T1000 (cell line): ENCODE data around the gene CDH15.
A peak's percentile ranks its signal among the peaks of the same experiment; 100 is the strongest.

Experiments
- DNase-seq: peaks from one replicate; lab custom pipeline; 2025; ENCODE audit warnings: mixed read lengths; lab: John Stamatoyannopoulos, UW

Gene CDH15

DNA sequence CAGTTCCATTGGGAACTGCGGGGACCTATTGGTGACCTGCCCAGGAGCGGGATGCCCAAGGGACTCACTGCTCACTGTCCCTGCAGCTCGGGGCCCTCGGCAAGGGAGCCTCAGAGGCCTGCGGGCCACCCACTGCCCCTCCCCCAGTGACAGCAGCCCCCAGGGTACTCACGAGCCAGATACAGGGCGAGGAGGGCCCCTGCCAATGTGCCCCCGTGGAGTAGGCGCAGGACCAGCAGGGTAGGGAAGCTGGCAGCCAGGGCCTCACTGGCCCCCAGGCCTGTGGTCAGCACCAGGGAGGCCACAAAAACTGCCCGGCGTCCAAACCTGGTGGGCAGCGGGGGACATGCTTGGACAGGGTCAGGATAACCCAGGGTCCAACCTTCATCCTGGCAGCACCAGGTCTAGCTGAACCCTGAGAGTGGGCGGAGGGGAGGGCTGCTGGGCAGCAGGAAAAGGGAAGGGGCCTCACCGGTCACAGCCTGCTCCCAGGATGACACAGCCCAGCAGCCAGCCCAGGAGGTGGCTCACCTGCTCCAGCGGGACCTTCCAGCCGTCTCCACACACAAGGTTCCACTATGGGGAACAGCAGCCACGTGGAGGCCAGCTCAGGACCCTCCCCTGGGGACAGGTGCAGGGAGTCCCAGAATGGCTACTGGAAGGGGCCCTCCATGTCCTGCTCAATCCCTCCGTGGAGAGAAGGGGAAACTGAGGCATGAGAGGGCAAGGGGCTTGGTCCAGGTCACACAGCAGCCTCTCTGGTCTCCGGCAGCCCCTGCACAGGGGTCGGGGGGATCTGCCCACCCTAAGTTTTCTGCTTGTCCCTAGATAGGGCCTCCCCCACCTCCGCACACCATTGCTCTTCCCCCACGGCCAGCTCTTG is 27.9 kb downstream of the CDH15 start:
- DNase-seq: no peak

DNA sequence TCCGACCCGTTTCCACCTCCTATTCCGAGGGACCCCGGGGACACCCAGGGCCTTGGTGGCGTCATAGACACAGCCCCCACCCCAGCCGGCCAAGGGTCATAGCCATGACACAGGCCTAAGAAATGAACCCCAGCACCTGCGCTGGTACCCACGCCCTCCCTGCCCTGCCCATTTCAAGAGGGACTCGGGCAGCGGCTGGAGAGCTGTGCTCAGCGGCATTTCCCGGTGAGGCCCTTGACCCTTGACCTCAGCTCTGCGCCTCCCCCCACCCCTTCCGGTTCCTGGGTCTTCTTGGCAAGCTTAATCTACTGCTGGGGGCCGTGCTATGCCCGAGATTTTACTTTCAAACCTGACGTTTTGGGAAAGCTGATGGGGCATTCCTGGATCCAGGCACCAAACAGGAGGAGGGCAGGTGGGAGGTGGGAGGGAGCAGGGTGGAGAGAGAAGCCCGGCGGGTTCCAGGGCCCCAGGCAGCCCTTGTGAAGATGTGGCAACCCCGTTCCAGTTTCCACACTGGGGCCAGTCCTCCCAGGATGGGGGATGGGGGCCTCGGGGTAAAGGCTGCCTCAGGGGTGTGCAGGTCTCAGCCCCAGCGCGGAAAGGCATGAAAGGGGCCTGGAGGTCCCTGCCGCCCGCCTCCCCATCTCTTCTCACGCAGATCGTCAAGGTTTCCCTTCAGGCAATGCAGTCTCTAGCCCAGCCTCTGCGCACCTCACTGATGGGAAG is 28.7 kb downstream of the CDH15 start, which contains the start of gene SLC22A31:
Gene SLC22A31, minus strand, starts transcription at position 414 of the 726 bp plus-strand sequence. Its CDS starts 36 bp downstream, at position 378.
- no peak for DNase-seq

DNA sequence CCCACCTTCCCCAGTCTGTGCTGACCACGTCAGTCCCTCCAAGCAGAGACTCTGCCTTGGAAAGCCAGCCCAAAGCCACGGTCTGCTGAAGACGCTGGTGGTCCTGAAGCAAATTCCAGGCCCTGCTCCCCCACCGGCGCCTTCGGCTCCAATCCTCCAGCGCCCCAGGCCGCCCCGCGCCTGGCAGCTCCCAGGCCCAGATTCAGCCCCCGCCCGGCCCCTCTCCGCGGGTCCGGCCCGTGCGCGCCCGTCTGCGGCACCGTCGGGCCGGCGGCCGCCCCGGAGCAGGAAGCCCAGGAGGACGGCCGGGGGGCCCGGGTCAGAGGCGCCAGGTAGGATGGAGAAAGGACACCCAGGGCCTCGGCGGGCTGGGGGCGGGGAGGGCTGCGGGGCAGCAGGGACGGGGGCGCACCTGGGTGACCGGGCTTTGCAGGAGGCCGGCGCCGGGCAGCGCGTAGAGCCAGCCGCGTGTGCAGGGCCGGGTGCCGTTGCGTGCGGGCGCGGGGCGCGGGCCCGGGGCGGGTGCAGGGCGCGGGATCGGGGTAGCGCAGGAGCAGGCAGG is 29.4 kb downstream of the CDH15 start:
- DNase-seq: no peak

GRCh38 chr16:89201439-89202377 is 30.2 kb downstream of the CDH15 start:
- DNase-seq: peak; percentile 80

- DNase-seq: no peak
Measured at GRCh38 chr16:89202422-89203215, 31.1 kb downstream of the CDH15 start.

DNA sequence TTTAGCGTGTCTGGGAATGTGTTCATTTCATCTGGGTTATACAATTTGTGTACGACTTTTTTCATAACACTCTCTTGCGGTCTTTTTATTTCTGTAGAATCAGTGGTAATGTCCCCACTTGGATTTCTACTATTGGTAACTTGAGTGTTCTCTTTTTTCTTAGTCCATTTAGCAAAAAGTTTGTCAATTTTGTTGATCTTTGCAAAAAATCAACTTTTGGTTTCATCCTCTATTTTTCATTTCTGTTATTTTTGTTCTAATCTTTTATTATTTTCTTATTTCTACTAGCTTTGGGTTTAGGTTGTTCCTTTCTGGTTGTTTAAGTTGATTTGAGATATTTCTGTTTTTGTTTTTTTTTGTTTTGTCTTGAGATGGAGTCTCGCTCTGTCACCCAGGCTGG is 36.4 kb downstream of the CDH15 start:
- no peak for DNase-seq

- DNase-seq: no peak
Measured at GRCh38 chr16:89209522-89210044, 38.0 kb downstream of the CDH15 start.

DNA sequence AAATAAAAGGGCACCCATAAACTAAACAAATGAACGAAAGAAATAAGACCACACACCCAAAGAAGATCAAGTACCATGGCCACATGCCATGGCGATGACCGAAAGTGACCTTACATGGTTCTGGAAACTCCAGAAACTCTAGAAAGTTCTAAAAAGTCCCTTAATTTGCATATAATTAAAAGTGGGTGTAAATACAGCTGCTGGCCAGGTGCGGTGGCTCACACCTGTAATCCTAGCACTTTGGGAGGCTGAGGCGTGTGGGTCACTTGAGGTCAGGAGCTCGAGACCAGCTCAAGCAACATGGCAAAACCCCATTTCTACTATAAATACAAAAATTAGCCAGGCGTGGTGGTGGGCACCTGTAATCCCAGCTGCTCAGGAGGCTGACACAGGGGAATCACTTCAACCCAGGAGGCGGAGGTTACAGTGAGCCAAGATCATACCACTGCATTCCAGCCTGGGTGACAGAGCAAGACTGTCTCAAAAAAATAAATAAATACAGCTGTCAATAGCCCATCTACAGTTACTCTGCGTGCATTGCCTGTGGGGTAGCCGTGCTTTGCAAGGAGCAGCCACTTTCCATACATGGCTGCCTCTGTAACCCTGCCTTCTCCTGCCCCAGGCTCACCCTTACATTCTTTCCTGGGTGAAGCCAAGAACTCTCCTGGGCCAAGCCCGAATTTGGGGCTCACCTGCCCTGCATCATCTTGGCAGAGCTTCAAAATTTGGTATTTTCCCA is 38.8 kb downstream of the CDH15 start:
- no peak for DNase-seq

DNA sequence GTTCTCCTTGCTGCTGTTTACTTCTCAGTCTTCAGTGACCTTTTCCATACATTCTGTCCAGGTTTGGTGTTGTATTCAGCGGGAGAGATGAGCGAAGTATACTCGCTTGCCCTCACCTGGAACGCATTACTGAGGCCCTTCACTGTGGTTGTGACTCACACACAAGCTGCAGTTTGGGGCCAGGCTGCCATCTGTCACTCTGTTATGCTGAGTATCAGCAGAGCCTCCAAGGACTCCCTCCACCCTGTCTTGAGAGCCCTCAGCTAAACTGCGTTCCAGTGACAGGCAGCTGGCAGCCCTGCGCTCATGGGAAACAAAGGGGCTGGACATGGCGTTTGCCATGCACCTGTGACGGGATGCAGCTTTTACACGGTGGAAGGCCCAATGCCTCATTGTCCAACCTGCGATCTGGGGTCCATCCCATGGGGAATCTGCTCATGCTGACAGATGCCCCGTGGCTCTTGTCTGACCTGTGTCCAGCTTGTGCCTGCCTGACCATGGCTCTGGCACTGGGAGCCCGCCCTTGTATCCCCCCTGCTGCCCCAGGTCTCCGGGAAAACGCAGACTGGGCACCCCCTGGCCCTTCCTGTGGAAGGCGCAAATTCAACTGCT is 39.5 kb downstream of the CDH15 start:
- no peak for DNase-seq

DNA sequence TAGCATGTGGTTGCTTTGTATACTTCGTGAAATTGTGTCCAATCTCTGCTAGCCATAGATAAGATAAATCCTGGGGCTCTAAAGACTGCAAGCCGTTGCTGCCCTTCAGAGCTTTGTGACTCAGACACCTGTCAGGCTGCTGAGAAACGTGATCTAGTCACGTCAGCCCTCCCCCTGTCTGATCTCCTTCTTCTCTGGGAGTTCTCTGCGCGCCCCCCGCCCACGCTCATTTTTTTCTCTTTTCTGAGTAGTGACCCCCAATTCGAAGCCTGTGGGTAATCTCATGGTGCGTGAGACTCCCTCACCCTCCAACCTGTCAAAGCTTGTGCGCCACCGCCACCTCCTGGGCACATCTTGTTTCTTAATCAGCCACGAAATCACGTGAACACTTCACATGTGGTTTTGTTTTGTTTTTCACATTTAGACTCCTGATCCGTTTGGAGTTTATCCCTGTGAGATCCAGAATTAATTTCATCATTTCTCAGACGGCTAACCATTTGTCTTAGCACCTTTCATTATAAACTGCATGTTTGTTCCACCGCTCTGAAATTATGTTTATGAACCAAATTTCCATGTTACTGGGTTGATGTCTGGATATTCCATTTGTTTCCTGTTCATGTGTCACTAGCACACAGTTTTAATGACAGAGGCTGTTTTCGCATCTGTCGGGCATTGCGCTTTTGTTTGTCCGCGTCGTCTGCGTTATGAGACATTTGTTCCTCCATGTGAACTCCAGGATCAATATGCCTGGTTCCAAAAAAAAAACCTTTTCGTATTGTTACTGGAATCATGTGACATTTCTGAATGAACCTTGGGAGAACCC is 45.0 kb downstream of the CDH15 start:
- no peak for DNase-seq

DNA sequence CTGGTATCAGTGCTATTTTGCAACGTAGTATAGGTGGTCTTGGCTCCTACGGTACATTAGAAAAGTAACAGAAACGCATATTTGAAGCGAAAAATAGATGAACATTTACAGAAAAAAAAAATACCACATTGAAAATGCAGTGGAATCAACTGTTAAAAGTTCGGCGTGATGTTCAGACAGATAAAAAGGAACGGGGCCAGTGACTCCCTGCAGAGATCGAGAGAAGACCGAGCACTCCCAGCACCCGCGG is 45.5 kb downstream of the CDH15 start:
- no peak for DNase-seq

DNA sequence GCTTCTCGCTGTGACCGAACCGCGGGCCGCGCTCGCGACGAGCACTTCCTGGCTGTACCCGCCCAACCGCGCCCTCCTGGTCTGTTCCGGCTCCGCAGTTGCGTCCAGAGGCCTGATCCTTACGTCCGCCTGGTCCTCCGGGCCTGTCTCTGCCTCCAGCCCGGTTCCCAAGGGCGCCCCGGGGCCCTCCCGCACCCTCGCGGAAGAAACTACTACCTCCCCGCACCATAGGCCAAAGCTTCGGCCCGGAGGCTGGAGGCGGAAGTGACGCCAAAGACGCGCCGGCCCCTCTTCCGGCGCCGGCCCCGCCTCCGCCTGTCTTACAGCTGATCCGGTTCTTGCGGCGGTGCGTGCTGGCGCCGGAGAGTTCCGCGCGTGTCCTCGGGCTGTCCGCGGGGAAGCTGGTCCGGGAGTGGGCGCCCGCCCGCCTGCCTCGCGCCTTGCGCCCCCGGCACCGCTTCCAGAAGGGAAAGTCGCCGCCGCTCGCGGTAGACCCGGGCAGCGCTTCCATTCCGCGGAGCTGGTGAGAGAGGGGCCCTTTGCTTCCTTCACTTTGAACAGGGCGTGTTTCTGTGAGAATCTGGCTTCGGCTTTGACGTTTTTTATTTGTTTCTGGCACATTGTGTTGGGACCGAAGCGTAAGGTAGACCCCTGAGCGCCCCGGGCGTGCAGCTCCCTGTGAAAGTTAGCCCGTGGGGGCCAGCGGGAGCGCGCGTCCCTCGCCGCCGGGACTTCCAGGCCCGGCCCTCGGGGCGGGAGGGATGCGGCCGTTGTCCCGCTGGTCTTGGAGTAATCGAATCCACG is 46.0 kb downstream of the CDH15 start, which contains the start of gene ZNF778:
Gene ZNF778, plus strand, starts transcription at position 316 of the 804 bp plus-strand sequence. CDS start 3,425 bp downstream, outside the sequence.
- peak; percentile 30 for DNase-seq

GRCh38 chr16:89219365-89219764 is 47.8 kb downstream of the CDH15 start:
- DNase-seq: no peak

- no peak for DNase-seq
Measured at GRCh38 chr16:89221604-89222003, 50.1 kb downstream of the CDH15 start.

DNA sequence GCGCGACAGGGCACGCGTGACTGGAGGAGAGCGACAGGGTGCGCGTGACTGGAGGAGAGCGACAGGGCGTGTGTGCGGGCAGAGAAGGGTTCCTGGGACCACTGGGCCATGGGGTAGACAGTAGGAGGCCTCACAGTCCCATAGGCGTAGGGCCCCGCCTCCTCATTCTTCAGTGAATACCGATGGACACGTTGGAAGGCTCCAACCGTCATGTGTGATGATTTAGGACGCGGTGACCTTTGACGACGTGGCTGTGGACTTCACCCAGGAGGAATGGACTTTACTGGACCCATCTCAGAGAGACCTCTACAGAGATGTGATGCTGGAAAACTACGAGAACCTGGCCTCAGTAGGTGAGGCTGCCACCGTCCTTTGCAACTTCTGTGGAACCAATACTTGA is 51.4 kb downstream of the CDH15 start:
- no peak for DNase-seq

DNA sequence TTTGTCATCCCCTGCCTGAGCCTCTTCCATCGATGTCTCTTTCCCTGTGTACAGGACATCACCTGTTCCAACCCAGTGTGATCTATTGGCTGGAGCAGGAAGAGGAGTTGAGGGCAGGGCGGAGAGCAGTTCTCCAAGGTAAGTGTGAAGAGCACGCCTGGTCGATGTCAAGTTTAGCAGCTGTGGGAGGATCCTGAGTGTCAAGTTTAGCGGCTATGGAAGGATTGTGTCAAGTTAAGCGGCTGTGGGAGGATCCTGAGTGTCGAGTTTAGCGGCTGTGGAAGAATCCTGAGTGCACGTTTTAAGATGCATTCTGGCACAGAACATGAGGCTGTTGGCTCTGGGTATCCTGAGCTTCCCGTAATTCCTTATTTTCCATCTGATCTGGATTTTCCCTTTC is 53.1 kb downstream of the CDH15 start:
- DNase-seq: no peak

DNA sequence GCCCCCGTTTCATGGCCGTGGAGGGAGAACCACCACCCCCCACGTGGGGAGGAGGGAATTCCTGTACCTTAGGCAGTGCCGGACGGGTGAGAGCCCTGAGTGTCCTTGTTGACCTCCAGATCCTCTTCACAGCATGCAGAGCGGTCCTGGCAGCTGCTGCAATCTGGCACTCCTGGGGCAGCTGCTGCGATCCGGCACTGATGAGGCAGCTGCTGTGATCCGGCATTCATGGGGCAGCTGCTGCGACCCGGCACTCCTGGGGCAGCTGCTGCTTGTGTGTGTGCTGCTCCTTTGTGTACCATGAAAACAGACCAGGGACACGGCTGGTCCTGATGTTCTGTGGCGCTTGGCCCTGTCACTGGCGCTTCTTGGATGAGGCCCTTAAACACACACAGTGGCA is 58.7 kb downstream of the CDH15 start:
- no peak for DNase-seq

- DNase-seq: no peak
Measured at GRCh38 chr16:89232107-89232506, 60.6 kb downstream of the CDH15 start.
